Activated CD4-positive, alpha-beta T cell treated with anti-CD3 and anti-CD28 coated beads for 1 hour (primary cell): ENCODE data around the gene CCDC175.

Source experiments
- DNase-seq: peaks from one replicate; pipeline ENCODE4 v3.0.0-alpha.2; 2020

The CCDC175 gene

GRCh38 chr14:59481407-59481806, 95.2 kb downstream of the CCDC175 start:
- no peak for DNase-seq

- no peak for DNase-seq
Measured at GRCh38 chr14:59480166-59480565, 96.4 kb downstream of the CCDC175 start.

DNA sequence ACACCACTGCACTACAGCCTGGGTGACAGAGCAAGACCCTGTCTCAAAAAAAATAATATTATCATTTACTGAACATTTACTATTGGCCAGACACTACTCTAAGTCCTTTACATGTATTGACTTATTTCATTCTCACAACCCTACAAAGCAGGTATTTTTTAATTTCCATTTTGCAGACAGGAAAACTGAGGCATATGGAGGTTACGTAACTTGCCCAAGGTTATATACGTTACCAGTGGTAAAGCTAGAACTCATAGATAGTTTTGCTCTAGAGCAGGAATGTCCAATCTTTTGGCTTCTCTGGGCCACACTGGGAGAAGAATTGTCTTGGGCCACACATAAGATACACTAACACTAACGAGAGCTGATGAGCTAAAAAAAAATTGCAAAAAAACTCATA, 98.1 kb downstream of the CCDC175 start:
- no peak for DNase-seq

- no peak for DNase-seq
Measured at GRCh38 chr14:59475709-59476108, 100.9 kb downstream of the CCDC175 start.

- DNase-seq, result no peak
Measured at GRCh38 chr14:59474172-59474571, 102.4 kb downstream of the CCDC175 start.

- peak; percentile 24 for DNase-seq
Measured at GRCh38 chr14:59465316-59466135, 111.1 kb downstream of the CCDC175 start, which contains the start of gene GPR135. TSS of gene GPR135 (minus strand) at chr14:59465380. CDS start at chr14:59465226, 154 bp downstream.

GRCh38 chr14:59464486-59465315, 111.9 kb downstream of the CCDC175 start:
- DNase-seq, result peak; percentile 20

- no peak for DNase-seq
Measured at GRCh38 chr14:59463787-59464485, 112.7 kb downstream of the CCDC175 start.

- no peak for DNase-seq
Measured at GRCh38 chr14:59461891-59462290, 114.7 kb downstream of the CCDC175 start.

- no peak for DNase-seq
Measured at GRCh38 chr14:59460378-59460777, 116.2 kb downstream of the CCDC175 start.

DNA sequence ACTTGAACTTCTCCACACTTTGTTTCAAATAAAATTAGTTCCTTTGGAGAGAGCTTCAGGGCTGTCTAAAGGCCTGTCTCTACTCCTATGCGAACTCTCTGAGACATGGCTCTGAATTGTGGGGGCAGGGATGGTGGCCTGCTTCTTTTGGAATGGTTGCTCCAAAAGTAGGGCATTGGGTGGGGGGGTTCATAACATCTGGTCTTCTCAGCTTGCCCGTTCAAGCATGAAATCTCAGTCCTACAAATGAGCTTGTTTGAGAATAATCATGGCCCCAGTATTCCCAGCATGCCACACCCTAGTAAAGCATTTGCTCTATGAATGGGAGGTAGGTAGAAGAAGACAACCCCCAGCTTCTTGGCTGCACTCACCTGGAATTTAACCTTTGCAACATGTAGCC, 118.1 kb downstream of the CCDC175 start:
- DNase-seq, result no peak

GRCh38 chr14:59455411-59455810, 121.2 kb downstream of the CCDC175 start:
- DNase-seq, result no peak
